H1 (cell line): ENCODE results near the gene CIPC. TPM values are rescaled to one million over a fixed set of nuclear protein-coding genes. Genes with fewer than 3 reads are reported as not detected.

Source experiments
- CTCF ChIA-PET: fragments of 300-600 bp; sonication (Branson Sonifier 250); formaldehyde crosslinking; loops from one replicate; lab custom pipeline; 2021; ENCODE audit not compliant: partially characterized antibody; lab: Charles Lee
- POLR2A ChIA-PET: fragments of 300-600 bp; sonication (Branson Sonifier 250); formaldehyde crosslinking; loops from one replicate; lab custom pipeline; 2021; ENCODE audit warnings: inconsistent platforms; ENCODE audit not compliant: partially characterized antibody; lab: Charles Lee
- DNase-seq, 2 experiments: peaks; one replicate each; pipeline versions ENCODE4 v3.0.0 to v3.0.0-alpha.2; 2010 to 2022; ENCODE audit warnings: low spot score in 2 of 2, low read depth in 1 of 2, mixed read lengths in 1 of 2
- FAIRE-seq: peaks from 2 replicates; lab custom pipeline; 2011; peaks lifted over from hg19 to GRCh38; lab: Jason Lieb, UNC
- H2AFZ ChIP-seq: 2 replicates; pipeline ENCODE4 v1.8.1; 2012; ENCODE audit warnings: low read length, inconsistent platforms
- H2AK5ac ChIP-seq: 2 replicates; pipeline ENCODE4 v1.6.1; 2013; ENCODE audit warnings: low read depth, low read length
- H2BK120ac ChIP-seq: replicated peaks from 2 replicates; pipeline ENCODE3; 2013; ENCODE audit warnings: low read depth, low read length, inconsistent platforms
- H2BK12ac ChIP-seq: 2 replicates; pipeline ENCODE4 v1.6.1; 2013; ENCODE audit warnings: low read depth, low read length
- H2BK15ac ChIP-seq: 2 replicates; pipeline ENCODE4 v1.6.1; 2013; ENCODE audit warnings: low read length
- H2BK20ac ChIP-seq: 2 replicates; pipeline ENCODE4 v1.6.1; 2013; ENCODE audit warnings: low read length
- H2BK5ac ChIP-seq: 2 replicates; pipeline ENCODE4 v1.6.1; 2013; ENCODE audit warnings: low read depth, low read length
- H3K14ac ChIP-seq: 2 replicates; pipeline ENCODE4 v1.6.1; 2013; ENCODE audit warnings: inconsistent platforms; ENCODE audit not compliant: insufficient read length
- H3K18ac ChIP-seq: 2 replicates; pipeline ENCODE4 v1.6.1; 2013; ENCODE audit warnings: low read length; ENCODE audit errors: extremely low read depth
- H3K23ac ChIP-seq: 2 replicates; pipeline ENCODE4 v1.6.1; 2013; ENCODE audit warnings: inconsistent platforms; ENCODE audit not compliant: insufficient read length
- H3K23me2 ChIP-seq: 2 replicates; pipeline ENCODE4 v1.6.1; 2013; ENCODE audit warnings: low read depth, low read length
- H3K27ac ChIP-seq: 2 replicates; pipeline ENCODE4 v1.6.1; 2011; ENCODE audit warnings: low read depth, low read length, inconsistent platforms
- H3K27me3 ChIP-seq, 4 experiments: replicated peaks in 1 of 4; 1 replicate in 1 of 4; 2 replicates in 3 of 4; pipeline versions ENCODE4 v1.6.1 to v1.8.1; 2011 to 2013; ENCODE audit warnings: low read length in 3 of 4, mild to moderate bottlenecking in 3 of 4, inconsistent platforms in 2 of 4, mixed read lengths in 2 of 4, moderate library complexity in 1 of 4; ENCODE audit not compliant: control insufficient read depth in 3 of 4, insufficient read depth in 3 of 4; ENCODE audit errors: extremely low read depth in 1 of 4
- H3K36me3 ChIP-seq, 4 experiments: 2 replicates each; pipeline versions ENCODE4 v1.6.1 to v1.8.1; 2011 to 2013; ENCODE audit warnings: mild to moderate bottlenecking in 4 of 4, low read length in 3 of 4, moderate library complexity in 2 of 4, control low read depth in 1 of 4, inconsistent platforms in 1 of 4; ENCODE audit not compliant: insufficient read depth in 4 of 4, control insufficient read depth in 2 of 4
- H3K4ac ChIP-seq: replicated peaks from 2 replicates; pipeline ENCODE3; 2013; ENCODE audit warnings: low read length, low read depth, mixed read lengths, inconsistent platforms; ENCODE audit not compliant: insufficient read length
- H3K4me1 ChIP-seq, 4 experiments: replicated peaks in 1 of 4; 1 replicate in 1 of 4; 2 replicates in 3 of 4; pipeline versions ENCODE4 v1.6.1 to v1.8.1; 2011 to 2013; ENCODE audit warnings: low read length in 3 of 4, inconsistent platforms in 2 of 4, mixed read lengths in 1 of 4; ENCODE audit not compliant: insufficient read depth in 4 of 4, control insufficient read depth in 3 of 4
- H3K4me2 ChIP-seq, 2 experiments: 2 replicates each; pipeline versions ENCODE4 v1.6.1 to v1.8.1; 2011 to 2013; ENCODE audit warnings: low read depth in 2 of 2, low read length in 2 of 2, control low read depth in 1 of 2, inconsistent platforms in 1 of 2, mild to moderate bottlenecking in 1 of 2; ENCODE audit not compliant: insufficient read depth in 1 of 2
- H3K4me3 ChIP-seq, 4 experiments: fragments of 200-600, 300-600 bp in 1 of 4; sonication (generic), shearing (Covaris generic), sonication (Bioruptor Twin) in 1 of 4; 2 replicates each; pipeline versions ENCODE4 v1.5.1 to v1.8.1; 2011 to 2016; ENCODE audit warnings: low read length in 4 of 4, low read depth in 3 of 4, control low read depth in 2 of 4, inconsistent platforms in 2 of 4, mild to moderate bottlenecking in 2 of 4, mixed read lengths in 1 of 4, moderate library complexity in 1 of 4; ENCODE audit not compliant: insufficient read depth in 2 of 4; ENCODE audit errors: extremely low read depth in 1 of 4
- H3K56ac ChIP-seq: replicated peaks from 2 replicates; pipeline ENCODE3; 2013; ENCODE audit warnings: low read depth, mild to moderate bottlenecking, mixed read lengths, low read length, inconsistent platforms; ENCODE audit not compliant: insufficient read length
- H3K79me1 ChIP-seq: 2 replicates; pipeline ENCODE4 v1.6.1; 2013; ENCODE audit warnings: low read depth, low read length, control low read depth
- H3K79me2 ChIP-seq, 2 experiments: 2 replicates each; pipeline versions ENCODE4 v1.6.1 to v1.8.1; 2012 to 2013; ENCODE audit warnings: low read length in 2 of 2, mild to moderate bottlenecking in 2 of 2, inconsistent platforms in 1 of 2; ENCODE audit not compliant: insufficient read depth in 2 of 2, control insufficient read depth in 1 of 2
- H3K9ac ChIP-seq, 4 experiments: replicated peaks in 1 of 4; 1 replicate in 1 of 4; 2 replicates in 3 of 4; pipeline versions ENCODE4 v1.6.1 to v1.8.1; 2011 to 2013; ENCODE audit warnings: low read depth in 3 of 4, low read length in 3 of 4, control low read depth in 2 of 4, mild to moderate bottlenecking in 2 of 4, moderate library complexity in 2 of 4, inconsistent platforms in 1 of 4; ENCODE audit errors: extremely low read depth in 1 of 4
- H3K9me3 ChIP-seq, 2 experiments: 2 replicates each; pipeline versions ENCODE4 v1.6.1 to v1.8.1; 2012 to 2013; ENCODE audit warnings: mild to moderate bottlenecking in 2 of 2, moderate library complexity in 2 of 2, control low read depth in 1 of 2, inconsistent platforms in 1 of 2, low read depth in 1 of 2, low read length in 1 of 2, mixed read lengths in 1 of 2; ENCODE audit not compliant: insufficient read depth in 2 of 2
- H4K20me1 ChIP-seq, 2 experiments: replicated peaks in 1 of 2; 2 replicates each; pipeline versions ENCODE3 to v1.8.1; 2011 to 2013; ENCODE audit warnings: inconsistent platforms in 2 of 2, low read length in 2 of 2, mild to moderate bottlenecking in 1 of 2; ENCODE audit not compliant: insufficient read depth in 2 of 2, control insufficient read depth in 1 of 2
- H4K5ac ChIP-seq: 2 replicates; pipeline ENCODE4 v1.6.1; 2013; ENCODE audit warnings: low read length, low read depth, mixed read lengths, inconsistent platforms; ENCODE audit not compliant: insufficient read length
- H4K8ac ChIP-seq: 2 replicates; pipeline ENCODE4 v1.8.0; 2013; ENCODE audit warnings: mild to moderate bottlenecking, moderate library complexity, low read length, inconsistent platforms; ENCODE audit not compliant: insufficient read depth; ENCODE audit errors: extremely low read depth
- H4K91ac ChIP-seq: replicated peaks from 2 replicates; pipeline ENCODE3; 2013; ENCODE audit warnings: low read length, mixed read lengths, inconsistent platforms; ENCODE audit not compliant: insufficient read length
- BACH1 ChIP-seq: IDR thresholded peaks from 2 replicates; pipeline ENCODE4 v1.6.1; 2012; ENCODE audit warnings: low read length, improper control_type of control experiment
- EP300 ChIP-seq, 2 experiments: IDR thresholded peaks; 1 replicate in 1 of 2; 2 replicates in 1 of 2; pipeline ENCODE4 v1.6.1; 2011 to 2012; ENCODE audit warnings: low read depth in 2 of 2, low read length in 2 of 2, mild to moderate bottlenecking in 2 of 2, borderline replicate concordance in 1 of 2, inconsistent platforms in 1 of 2, moderate library complexity in 1 of 2
- HDAC2 ChIP-seq, 2 experiments: fragments of 300-600 bp in 1 of 2; sonication (generic) in 1 of 2; IDR thresholded peaks; 2 replicates each; pipeline ENCODE4 v1.6.1; 2011 to 2012; ENCODE audit warnings: low read depth in 2 of 2, low read length in 2 of 2, mild to moderate bottlenecking in 2 of 2, moderate library complexity in 2 of 2, borderline replicate concordance in 1 of 2, inconsistent platforms in 1 of 2
- KDM1A ChIP-seq: fragments of 200-600, 300-600 bp; sonication (generic); IDR thresholded peaks from 2 replicates; pipeline ENCODE4 v1.7.1; 2016; ENCODE audit warnings: mild to moderate bottlenecking, low read length, borderline replicate concordance
- MAX ChIP-seq: IDR thresholded peaks from 2 replicates; pipeline ENCODE4 v1.6.1; 2012; ENCODE audit warnings: inconsistent platforms
- POLR2A ChIP-seq, 2 experiments: IDR thresholded peaks; 1 replicate in 1 of 2; 2 replicates in 1 of 2; pipeline ENCODE4 v1.6.1; 2011; ENCODE audit warnings: low read depth in 2 of 2, low read length in 2 of 2, mild to moderate bottlenecking in 2 of 2; ENCODE audit errors: control extremely low read depth in 1 of 2
- WGBS, 2 experiments: shearing (Covaris generic) in 1 of 2; methylation state at CpG; one replicate each; pipeline versions ENCODE4 v1.1.6 to v1.1.7; 2013 to 2015; ENCODE audit warnings: low lambda C conversion rate in 2 of 2, mixed read lengths in 2 of 2, inconsistent platforms in 1 of 2, low coverage in 1 of 2, missing lambda C conversion rate in 1 of 2; ENCODE audit not compliant: insufficient replicate concordance in 2 of 2, insufficient coverage in 1 of 2, insufficient read length in 1 of 2; ENCODE audit errors: extremely low coverage in 1 of 2, missing lambda C conversion rate in 1 of 2; 5-methylcytosine and 5-hydroxymethylcytosine counted together
- polyA plus RNA-seq, 7 experiments: library from polyadenylated mRNA; depleted of rRNA in 3 of 7; stranded (reverse) in 5 of 7; unstranded in 2 of 7; fragments of >200 nt in 5 of 7; fragments of 200-250 nt in 2 of 7; gene quantifications; 1 replicate in 5 of 7; 2 replicates in 1 of 7; 4 replicates in 1 of 7; pipeline versions ENCODE4 v1.2.1 to v1.2.3, GENCODE V29; 2011 to 2013; ENCODE audit warnings: missing spikeins in 2 of 7, mixed read lengths in 2 of 7
- total RNA-seq: library from RNA; stranded (reverse); fragmentation: NEBNext Ultra II Directional; extraction: Animal tissue kit (Norgen Biotek cat#: 25700); gene quantifications from 2 replicates; pipeline ENCODE4 v1.2.1, GENCODE V29; 2021

Gene CIPC
- total and polyA plus RNA-seq, 2 of the 8 experiments (the other 6 are each of a cell fraction or from before 2014, with no cell fraction given), result 13.9 to 32.7 TPM

GRCh38 chr14:77153802-77154201 lies 55.7 kb downstream of the CIPC start:
- POLR2A ChIA-PET, result interaction anchor here (1.4 to 2.1 kb wide), 3 partner anchors 11 to 69 kb away, joined by 4 to 9 read pairs (median 6); partner anchors contain the start of gene TMEM63C
- no peaks in the 10 kb centered on the region; a peak in 1 of 7 replicates for H3K27me3 ChIP-seq
- H3K9ac ChIP-seq, result no peak overlapping the region
- H2AFZ ChIP-seq, result no peak overlapping the region
- no peak overlapping the region for H3K18ac ChIP-seq
- no peak overlapping the region for H3K23ac ChIP-seq
- no peaks in the 10 kb centered on the region for H3K36me3 ChIP-seq
- H3K27ac ChIP-seq, result no peak overlapping the region
- no peak overlapping the region for H2BK120ac ChIP-seq
- peaks cover 4% of the 10 kb centered on the region for H3K23me2 ChIP-seq
- no peak for DNase-seq
- H3K79me1 ChIP-seq, result no peaks in the 10 kb centered on the region
- FAIRE-seq, result no peak
- no peak overlapping the region for H2BK12ac ChIP-seq
- no peaks in the 10 kb centered on the region for H3K79me2 ChIP-seq
- no peak overlapping the region for H4K8ac ChIP-seq
- H3K4me1 ChIP-seq, result peaks cover 4 to 28% (median 13%) of the 10 kb centered on the region in 4 experiments
- no peak overlapping the region for H2BK15ac ChIP-seq
- no peak overlapping the region for H3K4me3 ChIP-seq
- H4K20me1 ChIP-seq, result peaks cover 0 to 2% of the 10 kb centered on the region in 2 experiments
- no peaks in the 10 kb centered on the region for H3K9me3 ChIP-seq
- no peak overlapping the region for H4K91ac ChIP-seq
- H4K5ac ChIP-seq, result no peak overlapping the region
- no peak overlapping the region for H2AK5ac ChIP-seq
- no peak overlapping the region for H3K4ac ChIP-seq
- H2BK5ac ChIP-seq, result no peak overlapping the region
- no peak overlapping the region for H3K4me2 ChIP-seq
- CTCF ChIA-PET, result interaction anchor here (0.9 to 52.5 kb wide), 18 partner anchors 13 to 278 kb away, joined by 3 to 1490 read pairs (median 11); partner anchors contain the start of genes CIPC, TMEM63C and ZDHHC22
- 92% methylated on average over 3 of the region's 3 CpGs; no CpG with 5 or more reads in 1 of the 2 experiments for WGBS, 2 experiments
- H2BK20ac ChIP-seq, result no peak overlapping the region
- H3K14ac ChIP-seq, result no peak overlapping the region
- H3K56ac ChIP-seq, result no peak overlapping the region
- TF ChIP-seq POLR2A (IDR thresholded peaks at IDR 0.05; ENCODE audit: control extremely low read depth in 1 of 2, low read depth in 2 of 2, low read length in 2 of 2), result no peak
- no peak for TF ChIP-seq BACH1
- no peak for TF ChIP-seq MAX
- TF ChIP-seq EP300 (IDR thresholded peaks at IDR 0.05; ENCODE audit: borderline replicate concordance in 1 of 2, low read depth in 2 of 2, low read length in 2 of 2), result no peak
- TF ChIP-seq KDM1A, result peak; percentile 99
- TF ChIP-seq HDAC2 (IDR thresholded peaks at IDR 0.05; ENCODE audit: borderline replicate concordance in 1 of 2, low read depth in 2 of 2, low read length in 2 of 2), result peak in 1 of 2 experiments; percentile 97; a peak in 1 of 4 replicates
